Testis (tissue), 2 donors: ENCODE data around the gene RCAN2.

Source experiments
- POLR2A ChIP-seq: fragments of 450-650 bp; IDR thresholded peaks from one replicate; pipeline ENCODE4 v1.6.1; 2017; ENCODE audit warnings: antibody characterized with exemption, mild to moderate bottlenecking, moderate library complexity
- TF ChIP-seq, protein P1 (sequence below), 3 experiments: fragments of 450-650 bp in 2 of 3; fragments of 200-600 bp in 1 of 3; sonication (generic) in 1 of 3; IDR thresholded peaks; one replicate each; pipeline ENCODE4 v1.5.1; 2016 to 2019; ENCODE audit warnings: antibody characterized with exemption in 3 of 3, mild to moderate bottlenecking in 2 of 3, moderate library complexity in 1 of 3

DNA sequence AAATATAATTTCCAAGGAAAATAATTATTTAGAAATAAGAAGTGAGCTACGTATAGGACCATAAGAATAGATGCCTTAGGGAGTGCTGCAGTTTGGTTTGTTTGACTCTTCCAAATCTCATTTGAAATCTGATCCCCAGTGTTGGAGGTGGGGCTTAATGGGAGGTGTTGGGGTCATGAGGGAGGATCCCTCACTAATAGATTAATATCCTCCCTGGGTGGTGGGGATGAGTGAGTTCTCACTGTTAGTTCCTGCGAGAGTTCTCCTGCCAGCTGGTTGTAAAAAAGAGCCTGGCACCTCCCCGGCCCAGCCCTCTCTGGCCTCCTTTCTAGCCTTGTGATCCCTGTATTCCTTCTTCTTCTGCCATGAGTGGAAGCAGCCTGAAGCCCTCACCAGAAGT lies 69.3 kb downstream of the RCAN2 start:
- TF ChIP-seq, protein P1, sequence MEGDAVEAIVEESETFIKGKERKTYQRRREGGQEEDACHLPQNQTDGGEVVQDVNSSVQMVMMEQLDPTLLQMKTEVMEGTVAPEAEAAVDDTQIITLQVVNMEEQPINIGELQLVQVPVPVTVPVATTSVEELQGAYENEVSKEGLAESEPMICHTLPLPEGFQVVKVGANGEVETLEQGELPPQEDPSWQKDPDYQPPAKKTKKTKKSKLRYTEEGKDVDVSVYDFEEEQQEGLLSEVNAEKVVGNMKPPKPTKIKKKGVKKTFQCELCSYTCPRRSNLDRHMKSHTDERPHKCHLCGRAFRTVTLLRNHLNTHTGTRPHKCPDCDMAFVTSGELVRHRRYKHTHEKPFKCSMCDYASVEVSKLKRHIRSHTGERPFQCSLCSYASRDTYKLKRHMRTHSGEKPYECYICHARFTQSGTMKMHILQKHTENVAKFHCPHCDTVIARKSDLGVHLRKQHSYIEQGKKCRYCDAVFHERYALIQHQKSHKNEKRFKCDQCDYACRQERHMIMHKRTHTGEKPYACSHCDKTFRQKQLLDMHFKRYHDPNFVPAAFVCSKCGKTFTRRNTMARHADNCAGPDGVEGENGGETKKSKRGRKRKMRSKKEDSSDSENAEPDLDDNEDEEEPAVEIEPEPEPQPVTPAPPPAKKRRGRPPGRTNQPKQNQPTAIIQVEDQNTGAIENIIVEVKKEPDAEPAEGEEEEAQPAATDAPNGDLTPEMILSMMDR (IDR thresholded peaks at IDR 0.05) = no peak
- no peak for TF ChIP-seq POLR2A
